DMS 273 (cell line): ENCODE data around the gene SLC9B2.

Source experiments
- DNase-seq: peaks from one replicate; lab custom pipeline; 2025; ENCODE audit not compliant: unreplicated experiment; lab: John Stamatoyannopoulos, UW

Gene SLC9B2

GRCh38 chr4:103076747-103077347 lies at the start of gene SLC9B2:
SLC9B2 (minus strand) TSS chr4:103076761; CDS start chr4:103067550, 9,211 bp downstream.
- DNase-seq = peak; percentile 34

GRCh38 chr4:103126126-103126525 lies 49.6 kb upstream of the SLC9B2 start:
- DNase-seq = no peak

GRCh38 chr4:103123114-103123513 lies 46.6 kb upstream of the SLC9B2 start:
- no peak for DNase-seq

- DNase-seq = no peak
Observed at GRCh38 chr4:103118166-103118565, 41.6 kb upstream of the SLC9B2 start.

GRCh38 chr4:103111598-103111997 lies 35.0 kb upstream of the SLC9B2 start:
- DNase-seq = no peak

GRCh38 chr4:103108542-103108941 lies 32.0 kb upstream of the SLC9B2 start:
- DNase-seq = no peak

GRCh38 chr4:103105558-103106356 lies 29.2 kb upstream of the SLC9B2 start:
- no peak for DNase-seq

GRCh38 chr4:103104886-103105285 lies 28.3 kb upstream of the SLC9B2 start:
- no peak for DNase-seq

GRCh38 chr4:103100691-103101090 lies 24.1 kb upstream of the SLC9B2 start:
- DNase-seq = no peak

GRCh38 chr4:103099691-103100392 lies 23.3 kb upstream of the SLC9B2 start, which contains the start of gene BDH2:
BDH2 (minus strand) TSS chr4:103099834; CDS start chr4:103096254, 3,580 bp downstream.
- peak; percentile 90 for DNase-seq

- peak; percentile 4 for DNase-seq
Observed at GRCh38 chr4:103098756-103099440, 22.3 kb upstream of the SLC9B2 start.

GRCh38 chr4:103098341-103098740 lies 21.8 kb upstream of the SLC9B2 start:
- no peak for DNase-seq

- DNase-seq = no peak
Observed at GRCh38 chr4:103097112-103097511, 20.6 kb upstream of the SLC9B2 start.

GRCh38 chr4:103095080-103095479 lies 18.5 kb upstream of the SLC9B2 start:
- no peak for DNase-seq

GRCh38 chr4:103092245-103092644 lies 15.7 kb upstream of the SLC9B2 start:
- no peak for DNase-seq

GRCh38 chr4:103091601-103092223 lies 15.2 kb upstream of the SLC9B2 start:
- peak; percentile 71 for DNase-seq

- no peak for DNase-seq
Observed at GRCh38 chr4:103089481-103089880, 12.9 kb upstream of the SLC9B2 start.

GRCh38 chr4:103086551-103086950 lies 10.0 kb upstream of the SLC9B2 start:
- DNase-seq = no peak

- no peak for DNase-seq
Observed at GRCh38 chr4:103085555-103086196, 9.1 kb upstream of the SLC9B2 start.

GRCh38 chr4:103079621-103080020 lies 3.1 kb upstream of the SLC9B2 start:
- no peak for DNase-seq
